Middle frontal gyrus (tissue), 1 donor: ENCODE results near the gene RPE.

Source experiments
- DNase-seq: peaks from one replicate; pipeline ENCODE4 v3.0.0-alpha.2; 2015; ENCODE audit warnings: low spot score; ENCODE audit errors: extremely low spot score

The RPE gene

GRCh38 chr2:210000464-210001324 lies 1.7 kb upstream of the RPE start:
- no peak for DNase-seq

- no peak for DNase-seq
Observed at GRCh38 chr2:210003359-210003758, 921 bp downstream of the RPE start.

GRCh38 chr2:210004881-210005280 lies 2.4 kb downstream of the RPE start:
- no peak for DNase-seq

GRCh38 chr2:210007895-210008294 lies 5.5 kb downstream of the RPE start:
- no peak for DNase-seq

GRCh38 chr2:210009126-210009525 lies 6.7 kb downstream of the RPE start:
- DNase-seq, result no peak

- no peak for DNase-seq
Observed at GRCh38 chr2:210009896-210010295, 7.5 kb downstream of the RPE start.

- no peak for DNase-seq
Observed at GRCh38 chr2:210020138-210020537, 17.7 kb downstream of the RPE start.

GRCh38 chr2:210022824-210023223 lies 20.4 kb downstream of the RPE start:
- no peak for DNase-seq

GRCh38 chr2:210027608-210028007 lies 25.2 kb downstream of the RPE start:
- no peak for DNase-seq

GRCh38 chr2:210028178-210028577 lies 25.7 kb downstream of the RPE start:
- DNase-seq, result no peak

GRCh38 chr2:210034087-210034683 lies 31.7 kb downstream of the RPE start:
- no peak for DNase-seq

GRCh38 chr2:210035679-210036078 lies 33.2 kb downstream of the RPE start:
- no peak for DNase-seq

GRCh38 chr2:210038078-210038477 lies 35.6 kb downstream of the RPE start:
- DNase-seq, result no peak

GRCh38 chr2:210046851-210047500 lies 44.5 kb downstream of the RPE start:
- no peak for DNase-seq

- no peak for DNase-seq
Observed at GRCh38 chr2:210049831-210050230, 47.4 kb downstream of the RPE start.

- no peak for DNase-seq
Observed at GRCh38 chr2:210050885-210051284, 48.4 kb downstream of the RPE start.

GRCh38 chr2:210054696-210055095 lies 52.3 kb downstream of the RPE start:
- no peak for DNase-seq

- no peak for DNase-seq
Observed at GRCh38 chr2:210055825-210056224, 53.4 kb downstream of the RPE start.

GRCh38 chr2:210063306-210063705 lies 60.9 kb downstream of the RPE start:
- no peak for DNase-seq
